Skeletal muscle tissue (tissue), 4 donors: ENCODE measurements around the gene RC3H2. TPM values are rescaled to one million over a fixed set of nuclear protein-coding genes. Genes with fewer than 3 reads are reported as not detected.
A peak's percentile ranks its signal among the peaks of the same experiment; 100 is the strongest.

Experiments used
- H3K27ac ChIP-seq: one replicate; pipeline ENCODE4 v1.7.0; 2013; ENCODE audit warnings: mild to moderate bottlenecking, low read depth, low read length, inconsistent platforms
- H3K27me3 ChIP-seq, 3 donors: one replicate each; pipeline ENCODE4 v1.7.0; 2013; ENCODE audit warnings: low read length in 3 of 3; ENCODE audit not compliant: control insufficient read depth in 3 of 3, insufficient read depth in 3 of 3
- H3K36me3 ChIP-seq, 3 donors: one replicate each; pipeline ENCODE4 v1.7.0; 2013; ENCODE audit warnings: low read length in 3 of 3; ENCODE audit not compliant: control insufficient read depth in 3 of 3, insufficient read depth in 3 of 3
- H3K4me1 ChIP-seq, 3 donors: one replicate each; pipeline ENCODE4 v1.7.0; 2013; ENCODE audit warnings: low read length in 3 of 3, mild to moderate bottlenecking in 3 of 3; ENCODE audit not compliant: control insufficient read depth in 3 of 3, insufficient read depth in 3 of 3
- H3K4me3 ChIP-seq, 3 donors: one replicate each; pipeline ENCODE4 v1.7.0; 2013; ENCODE audit warnings: low read length in 3 of 3
- H3K9ac ChIP-seq, 3 donors: one replicate each; pipeline ENCODE4 v1.7.0; 2013; ENCODE audit warnings: low read length in 3 of 3, mild to moderate bottlenecking in 3 of 3, moderate library complexity in 2 of 3, low read depth in 1 of 3
- H3K9me3 ChIP-seq, 3 donors: one replicate each; pipeline ENCODE4 v1.7.0; 2013; ENCODE audit warnings: low read length in 3 of 3; ENCODE audit not compliant: control insufficient read depth in 3 of 3
- total RNA-seq: library from RNA; depleted of rRNA; stranded (reverse); fragments of >200 nt; gene quantifications from one replicate; pipeline ENCODE4 v1.2.3, GENCODE V29; 2014
- donor health status: Osteomylitis.

RC3H2 gene
- total RNA-seq, 1 donor from 2014 or later, result 35.5 TPM

DNA sequence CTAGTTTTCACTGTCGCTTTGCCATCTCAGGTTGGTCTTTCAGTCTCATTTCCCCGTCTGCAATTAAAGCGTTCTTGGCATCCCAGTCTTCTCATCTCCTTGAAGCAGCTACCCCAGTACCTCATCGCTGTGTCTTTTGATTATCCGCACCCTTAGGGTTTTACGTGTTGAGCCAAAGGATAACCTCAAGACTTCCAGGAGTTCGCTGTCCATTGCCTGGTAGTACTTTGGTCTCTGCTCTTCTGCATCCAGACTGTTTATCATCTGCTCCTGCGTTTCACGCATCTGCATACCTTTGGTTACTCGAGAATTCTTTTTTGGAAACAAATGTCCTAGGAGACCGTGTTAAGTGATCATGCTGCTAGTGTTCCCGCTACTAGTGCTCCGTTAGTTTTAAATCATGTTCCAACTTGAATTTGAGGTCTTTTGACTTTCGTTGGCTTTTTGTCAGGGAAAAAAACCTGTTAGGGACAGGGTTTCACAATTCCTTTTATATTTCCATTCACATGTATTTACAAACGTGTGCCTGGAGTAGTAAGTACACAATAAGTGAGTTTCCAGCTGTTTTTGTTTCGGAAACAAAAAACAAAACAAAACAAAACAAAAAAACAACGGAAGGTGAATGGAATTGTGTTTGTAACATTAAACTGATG lies 36.5 kb upstream of the RC3H2 start:
- H3K27me3 ChIP-seq, result no peaks in the 10 kb centered on the region
- H3K4me3 ChIP-seq, result peak overlapping the region; percentile 81 to 94 (median 88)
- H3K4me1 ChIP-seq, result peaks cover 14 to 18% (median 16%) of the 10 kb centered on the region in 3 donors
- no peaks in the 10 kb centered on the region for H3K9me3 ChIP-seq
- H3K9ac ChIP-seq, result peak overlapping the region; percentile 84 to 93 (median 88)
- peaks cover 0 to 7% (median 3%) of the 10 kb centered on the region in 3 donors for H3K36me3 ChIP-seq
- H3K27ac ChIP-seq, result peak overlapping the region; percentile 90

- Histone ChIP-seq H3K4me1 (peaks cover 13 to 18% (median 14%) of the 10 kb centered on the region in 3 donors), H3K9ac (peak within 1 kb of the TSS; percentile 84 to 93 (median 88)), H3K27me3 (no peaks in the 10 kb centered on the region), H3K36me3 (peaks cover 3 to 12% (median 7%) of the 10 kb centered on the region in 3 donors), H3K27ac (peak within 1 kb of the TSS; percentile 90), H3K9me3 (no peaks in the 10 kb centered on the region), H3K4me3 (peak within 1 kb of the TSS; percentile 81 to 94 (median 88))
These were observed 35.8 kb upstream of the RC3H2 start, which contains the start of gene RABGAP1 for GRCh38 chr9:122940749-122941581. Gene RABGAP1 (plus strand): TSS chr9:122941020. CDS start chr9:122957060, 16,040 bp downstream.

GRCh38 chr9:122940454-122940748 lies 35.2 kb upstream of the RC3H2 start:
- Histone ChIP-seq H3K4me1 (peaks cover 13 to 18% (median 14%) of the 10 kb centered on the region in 3 donors), H3K27ac (peak overlapping the region; percentile 64), H3K9ac (peak overlapping the region; percentile 63 to 83 (median 75)), H3K4me3 (peak overlapping the region; percentile 66 to 80 (median 76)), H3K36me3 (peaks cover 3 to 12% (median 7%) of the 10 kb centered on the region in 3 donors), H3K9me3 (no peaks in the 10 kb centered on the region), H3K27me3 (no peaks in the 10 kb centered on the region)

GRCh38 chr9:122939601-122940000 lies 34.4 kb upstream of the RC3H2 start:
- Histone ChIP-seq H3K4me1 (peaks cover 13 to 18% (median 14%) of the 10 kb centered on the region in 3 donors), H3K9me3 (no peaks in the 10 kb centered on the region), H3K4me3 (no peak overlapping the region), H3K9ac (no peak overlapping the region), H3K27ac (no peak overlapping the region), H3K36me3 (peaks cover 3 to 12% (median 7%) of the 10 kb centered on the region in 3 donors), H3K27me3 (no peaks in the 10 kb centered on the region)

- Histone ChIP-seq H3K27ac (no peak overlapping the region), H3K27me3 (no peaks in the 10 kb centered on the region), H3K4me1 (peaks cover 16 to 25% (median 19%) of the 10 kb centered on the region in 3 donors), H3K36me3 (peaks cover 3 to 9% (median 7%) of the 10 kb centered on the region in 3 donors), H3K9ac (no peak overlapping the region), H3K9me3 (no peaks in the 10 kb centered on the region), H3K4me3 (no peak overlapping the region)
These were observed 31.7 kb upstream of the RC3H2 start for GRCh38 chr9:122936883-122937282.

GRCh38 chr9:122936464-122936863 lies 31.3 kb upstream of the RC3H2 start:
- Histone ChIP-seq H3K9ac (no peak overlapping the region), H3K4me3 (no peak overlapping the region), H3K4me1 (peaks cover 12 to 20% (median 15%) of the 10 kb centered on the region in 3 donors), H3K36me3 (peaks cover 3 to 9% (median 7%) of the 10 kb centered on the region in 3 donors), H3K9me3 (no peaks in the 10 kb centered on the region), H3K27ac (no peak overlapping the region), H3K27me3 (no peaks in the 10 kb centered on the region)

GRCh38 chr9:122931226-122932121 lies 26.3 kb upstream of the RC3H2 start, which contains the start of gene ZBTB26:
Gene ZBTB26 (minus strand): TSS chr9:122931512. CDS start chr9:122919934, 11,578 bp downstream.
- Histone ChIP-seq H3K4me1 (peaks cover 25 to 30% (median 29%) of the 10 kb centered on the region in 3 donors), H3K9me3 (no peaks in the 10 kb centered on the region), H3K27ac (peak within 1 kb of the TSS; percentile 79), H3K36me3 (peaks cover 2 to 3% (median 2%) of the 10 kb centered on the region in 3 donors), H3K9ac (peak within 1 kb of the TSS; percentile 87 to 95 (median 91)), H3K4me3 (peak within 1 kb of the TSS; percentile 91 to 96 (median 93)), H3K27me3 (no peaks in the 10 kb centered on the region)

DNA sequence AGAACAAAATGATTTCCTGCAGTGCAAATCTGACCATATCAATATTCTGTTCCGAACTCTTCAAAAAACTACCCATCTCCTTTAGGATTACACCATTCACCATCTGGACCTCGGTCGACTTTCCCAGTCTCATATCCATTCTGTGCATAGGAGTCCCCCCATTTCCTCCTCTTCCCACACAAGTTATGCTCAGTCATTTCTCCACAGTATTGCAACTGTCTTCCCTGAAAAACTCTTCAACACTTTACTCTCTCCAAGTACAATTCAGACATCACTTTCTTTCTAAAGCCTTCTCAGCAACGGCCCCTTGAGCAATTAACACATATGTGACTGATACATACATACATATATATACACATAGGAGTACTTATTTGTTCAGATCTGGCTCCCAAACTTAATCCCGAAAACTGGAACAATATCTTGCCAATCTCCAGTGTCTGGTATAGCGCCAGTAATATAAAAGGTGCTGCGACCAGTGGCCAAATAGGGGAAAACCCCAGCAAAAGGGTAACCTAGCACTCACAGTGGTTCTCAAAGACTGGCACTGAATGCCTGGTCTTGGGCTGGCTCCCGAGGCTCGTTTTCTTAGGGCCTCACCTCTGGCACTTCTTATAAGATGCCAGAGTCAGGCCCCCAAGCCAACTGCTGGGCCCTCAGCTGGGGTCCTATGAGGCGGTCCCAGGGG lies 25.5 kb upstream of the RC3H2 start:
- Histone ChIP-seq H3K4me1 (peaks cover 25 to 30% (median 29%) of the 10 kb centered on the region in 3 donors), H3K4me3 (peak overlapping the region; percentile 91 to 96 (median 93)), H3K36me3 (no peaks in the 10 kb centered on the region), H3K27ac (peak overlapping the region; percentile 79), H3K27me3 (no peaks in the 10 kb centered on the region), H3K9me3 (no peaks in the 10 kb centered on the region), H3K9ac (peak overlapping the region; percentile 87 to 95 (median 91))

GRCh38 chr9:122929796-122930354 lies 24.7 kb upstream of the RC3H2 start:
- no peak overlapping the region for H3K4me3 ChIP-seq
- H3K4me1 ChIP-seq, result peaks cover 25 to 30% (median 29%) of the 10 kb centered on the region in 3 donors
- no peak overlapping the region for H3K27ac ChIP-seq

More at GRCh38 chr9:122929796-122930354, 24.7 kb upstream of the RC3H2 start:
- no peaks in the 10 kb centered on the region for H3K36me3 ChIP-seq
- H3K27me3 ChIP-seq, result no peaks in the 10 kb centered on the region
- H3K9me3 ChIP-seq, result no peaks in the 10 kb centered on the region
- no peak overlapping the region for H3K9ac ChIP-seq
